DND-41 (cell line): ENCODE results near the gene ARSG.

Experiments
- EZH2 ChIP-seq: IDR thresholded peaks from 3 replicates; pipeline ENCODE4 v1.6.1; 2012; ENCODE audit warnings: borderline replicate concordance, low read depth, mild to moderate bottlenecking, moderate library complexity, low read length, inconsistent platforms; ENCODE audit not compliant: severe bottlenecking
- TF ChIP-seq, protein P1 (sequence below): IDR thresholded peaks from 2 replicates; pipeline ENCODE4 v1.5.1; 2012; ENCODE audit warnings: borderline replicate concordance, low read length, moderate library complexity, mild to moderate bottlenecking; ENCODE audit not compliant: poor library complexity, severe bottlenecking; ENCODE audit errors: extremely low read depth

DNA sequence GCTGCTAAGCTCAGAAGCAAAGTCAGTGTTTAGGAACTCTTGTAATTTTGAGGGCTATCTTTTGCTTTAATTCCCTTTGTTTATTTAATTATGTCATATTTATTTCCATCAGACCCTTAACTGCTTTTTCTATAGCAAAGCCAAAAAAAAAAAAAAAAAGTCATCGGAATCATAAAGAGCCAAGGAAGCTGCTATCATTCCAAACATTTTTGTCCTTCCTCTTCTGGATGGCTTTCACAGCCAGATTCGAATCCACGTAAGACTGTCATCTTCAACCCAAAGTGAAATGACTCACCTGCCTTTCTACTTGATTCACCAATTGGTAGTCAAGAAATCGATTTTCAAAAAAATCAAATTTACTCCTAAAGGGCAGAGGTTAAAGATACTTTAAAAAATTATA lies 127.6 kb downstream of the ARSG start:
- TF ChIP-seq, protein P1, sequence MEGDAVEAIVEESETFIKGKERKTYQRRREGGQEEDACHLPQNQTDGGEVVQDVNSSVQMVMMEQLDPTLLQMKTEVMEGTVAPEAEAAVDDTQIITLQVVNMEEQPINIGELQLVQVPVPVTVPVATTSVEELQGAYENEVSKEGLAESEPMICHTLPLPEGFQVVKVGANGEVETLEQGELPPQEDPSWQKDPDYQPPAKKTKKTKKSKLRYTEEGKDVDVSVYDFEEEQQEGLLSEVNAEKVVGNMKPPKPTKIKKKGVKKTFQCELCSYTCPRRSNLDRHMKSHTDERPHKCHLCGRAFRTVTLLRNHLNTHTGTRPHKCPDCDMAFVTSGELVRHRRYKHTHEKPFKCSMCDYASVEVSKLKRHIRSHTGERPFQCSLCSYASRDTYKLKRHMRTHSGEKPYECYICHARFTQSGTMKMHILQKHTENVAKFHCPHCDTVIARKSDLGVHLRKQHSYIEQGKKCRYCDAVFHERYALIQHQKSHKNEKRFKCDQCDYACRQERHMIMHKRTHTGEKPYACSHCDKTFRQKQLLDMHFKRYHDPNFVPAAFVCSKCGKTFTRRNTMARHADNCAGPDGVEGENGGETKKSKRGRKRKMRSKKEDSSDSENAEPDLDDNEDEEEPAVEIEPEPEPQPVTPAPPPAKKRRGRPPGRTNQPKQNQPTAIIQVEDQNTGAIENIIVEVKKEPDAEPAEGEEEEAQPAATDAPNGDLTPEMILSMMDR: no peak
- no peak for TF ChIP-seq EZH2
